ENCODE data around the gene GBP5.

DNA sequence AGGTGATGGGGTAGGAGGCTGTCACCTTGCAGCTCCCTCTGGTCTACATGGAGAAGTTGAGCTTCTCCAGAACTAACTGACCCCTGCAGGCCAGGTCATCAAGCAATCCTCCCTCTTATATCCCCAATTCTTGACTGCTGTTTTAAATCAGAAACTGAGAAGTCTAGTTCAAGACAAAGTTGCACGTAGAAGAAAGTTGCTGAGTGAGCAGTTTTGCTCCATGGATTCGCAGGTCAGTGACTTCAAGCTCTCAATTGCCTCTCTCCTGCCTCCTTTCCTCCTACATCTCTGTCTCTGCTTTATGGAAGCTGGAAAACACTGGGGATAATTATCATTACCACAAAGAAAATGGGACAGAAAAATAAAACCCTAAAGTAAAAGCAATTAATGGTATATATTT lies 32.8 kb upstream of the GBP5 start:
- TF ChIP-seq OSR1 (CRISPR knock-in tag; IDR thresholded peaks at IDR 0.05) (no peak), SNAI2 (CRISPR knock-in tag; IDR thresholded peaks at IDR 0.05) (no peak), PPARA (CRISPR knock-in tag; IDR thresholded peaks at IDR 0.05; ENCODE audit: borderline replicate concordance) (no peak), BACH2 (CRISPR knock-in tag; IDR thresholded peaks at IDR 0.05; ENCODE audit: borderline replicate concordance) (no peak), ISL1 (CRISPR knock-in tag; IDR thresholded peaks at IDR 0.05) (no peak), GLIS3 (CRISPR knock-in tag; IDR thresholded peaks at IDR 0.05) (no peak)
- TF ChIP-seq, protein P1, sequence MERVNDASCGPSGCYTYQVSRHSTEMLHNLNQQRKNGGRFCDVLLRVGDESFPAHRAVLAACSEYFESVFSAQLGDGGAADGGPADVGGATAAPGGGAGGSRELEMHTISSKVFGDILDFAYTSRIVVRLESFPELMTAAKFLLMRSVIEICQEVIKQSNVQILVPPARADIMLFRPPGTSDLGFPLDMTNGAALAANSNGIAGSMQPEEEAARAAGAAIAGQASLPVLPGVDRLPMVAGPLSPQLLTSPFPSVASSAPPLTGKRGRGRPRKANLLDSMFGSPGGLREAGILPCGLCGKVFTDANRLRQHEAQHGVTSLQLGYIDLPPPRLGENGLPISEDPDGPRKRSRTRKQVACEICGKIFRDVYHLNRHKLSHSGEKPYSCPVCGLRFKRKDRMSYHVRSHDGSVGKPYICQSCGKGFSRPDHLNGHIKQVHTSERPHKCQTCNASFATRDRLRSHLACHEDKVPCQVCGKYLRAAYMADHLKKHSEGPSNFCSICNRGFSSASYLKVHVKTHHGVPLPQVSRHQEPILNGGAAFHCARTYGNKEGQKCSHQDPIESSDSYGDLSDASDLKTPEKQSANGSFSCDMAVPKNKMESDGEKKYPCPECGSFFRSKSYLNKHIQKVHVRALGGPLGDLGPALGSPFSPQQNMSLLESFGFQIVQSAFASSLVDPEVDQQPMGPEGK (CRISPR knock-in tag; IDR thresholded peaks at IDR 0.05; ENCODE audit: borderline replicate concordance), result no peak
- TF ChIP-seq, protein P2, sequence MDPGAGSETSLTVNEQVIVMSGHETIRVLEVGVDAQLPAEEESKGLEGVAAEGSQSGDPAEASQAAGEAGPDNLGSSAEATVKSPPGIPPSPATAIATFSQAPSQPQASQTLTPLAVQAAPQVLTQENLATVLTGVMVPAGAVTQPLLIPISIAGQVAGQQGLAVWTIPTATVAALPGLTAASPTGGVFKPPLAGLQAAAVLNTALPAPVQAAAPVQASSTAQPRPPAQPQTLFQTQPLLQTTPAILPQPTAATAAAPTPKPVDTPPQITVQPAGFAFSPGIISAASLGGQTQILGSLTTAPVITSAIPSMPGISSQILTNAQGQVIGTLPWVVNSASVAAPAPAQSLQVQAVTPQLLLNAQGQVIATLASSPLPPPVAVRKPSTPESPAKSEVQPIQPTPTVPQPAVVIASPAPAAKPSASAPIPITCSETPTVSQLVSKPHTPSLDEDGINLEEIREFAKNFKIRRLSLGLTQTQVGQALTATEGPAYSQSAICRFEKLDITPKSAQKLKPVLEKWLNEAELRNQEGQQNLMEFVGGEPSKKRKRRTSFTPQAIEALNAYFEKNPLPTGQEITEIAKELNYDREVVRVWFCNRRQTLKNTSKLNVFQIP (CRISPR knock-in tag; IDR thresholded peaks at IDR 0.05; ENCODE audit: borderline replicate concordance, low read depth), result no peak
- TF ChIP-seq, protein P3, sequence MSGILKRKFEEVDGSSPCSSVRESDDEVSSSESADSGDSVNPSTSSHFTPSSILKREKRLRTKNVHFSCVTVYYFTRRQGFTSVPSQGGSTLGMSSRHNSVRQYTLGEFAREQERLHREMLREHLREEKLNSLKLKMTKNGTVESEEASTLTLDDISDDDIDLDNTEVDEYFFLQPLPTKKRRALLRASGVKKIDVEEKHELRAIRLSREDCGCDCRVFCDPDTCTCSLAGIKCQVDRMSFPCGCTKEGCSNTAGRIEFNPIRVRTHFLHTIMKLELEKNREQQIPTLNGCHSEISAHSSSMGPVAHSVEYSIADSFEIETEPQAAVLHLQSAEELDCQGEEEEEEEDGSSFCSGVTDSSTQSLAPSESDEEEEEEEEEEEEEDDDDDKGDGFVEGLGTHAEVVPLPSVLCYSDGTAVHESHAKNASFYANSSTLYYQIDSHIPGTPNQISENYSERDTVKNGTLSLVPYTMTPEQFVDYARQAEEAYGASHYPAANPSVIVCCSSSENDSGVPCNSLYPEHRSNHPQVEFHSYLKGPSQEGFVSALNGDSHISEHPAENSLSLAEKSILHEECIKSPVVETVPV (CRISPR knock-in tag; IDR thresholded peaks at IDR 0.05), result no peak
- TF ChIP-seq, protein P4, sequence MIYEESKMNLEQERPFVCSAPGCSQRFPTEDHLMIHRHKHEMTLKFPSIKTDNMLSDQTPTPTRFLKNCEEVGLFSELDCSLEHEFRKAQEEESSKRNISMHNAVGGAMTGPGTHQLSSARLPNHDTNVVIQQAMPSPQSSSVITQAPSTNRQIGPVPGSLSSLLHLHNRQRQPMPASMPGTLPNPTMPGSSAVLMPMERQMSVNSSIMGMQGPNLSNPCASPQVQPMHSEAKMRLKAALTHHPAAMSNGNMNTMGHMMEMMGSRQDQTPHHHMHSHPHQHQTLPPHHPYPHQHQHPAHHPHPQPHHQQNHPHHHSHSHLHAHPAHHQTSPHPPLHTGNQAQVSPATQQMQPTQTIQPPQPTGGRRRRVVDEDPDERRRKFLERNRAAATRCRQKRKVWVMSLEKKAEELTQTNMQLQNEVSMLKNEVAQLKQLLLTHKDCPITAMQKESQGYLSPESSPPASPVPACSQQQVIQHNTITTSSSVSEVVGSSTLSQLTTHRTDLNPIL (CRISPR knock-in tag; IDR thresholded peaks at IDR 0.05; ENCODE audit: low read depth), result no peak
